NCI-H146 (cell line): ENCODE data around the gene COPS3.
A peak's percentile ranks its signal among the peaks of the same experiment; 100 is the strongest.

Source experiments
- DNase-seq: peaks from one replicate; lab custom pipeline; 2025; lab: John Stamatoyannopoulos, UW

The COPS3 gene

GRCh38 chr17:17280613-17281549 lies at the start of gene COPS3:
COPS3 (minus strand) TSS chr17:17281246; CDS start chr17:17281186, 60 bp downstream.
- peak; percentile 97 for DNase-seq

GRCh38 chr17:17328251-17328650 lies 47.2 kb upstream of the COPS3 start:
- DNase-seq, result no peak

- no peak for DNase-seq
These were observed 45.3 kb upstream of the COPS3 start for GRCh38 chr17:17326275-17326875.

- no peak for DNase-seq
These were observed 44.8 kb upstream of the COPS3 start for GRCh38 chr17:17325816-17326215.

- no peak for DNase-seq
These were observed 44.2 kb upstream of the COPS3 start for GRCh38 chr17:17325228-17325627.

GRCh38 chr17:17324616-17325015 lies 43.6 kb upstream of the COPS3 start:
- DNase-seq, result no peak

- DNase-seq, result no peak
These were observed 41.8 kb upstream of the COPS3 start for GRCh38 chr17:17322516-17323510.

- DNase-seq, result no peak
These were observed 40.4 kb upstream of the COPS3 start for GRCh38 chr17:17321356-17322025.

GRCh38 chr17:17320911-17321220 lies 39.8 kb upstream of the COPS3 start:
- DNase-seq, result no peak

GRCh38 chr17:17320188-17320910 lies 39.3 kb upstream of the COPS3 start:
- no peak for DNase-seq

GRCh38 chr17:17315142-17315821 lies 34.2 kb upstream of the COPS3 start:
- DNase-seq, result peak; percentile 50

GRCh38 chr17:17314501-17315071 lies 33.5 kb upstream of the COPS3 start:
- no peak for DNase-seq

- DNase-seq, result peak; percentile 50
These were observed 32.4 kb upstream of the COPS3 start for GRCh38 chr17:17313350-17313991.

- no peak for DNase-seq
These were observed 28.3 kb upstream of the COPS3 start for GRCh38 chr17:17309356-17309755.

- no peak for DNase-seq
These were observed 24.3 kb upstream of the COPS3 start for GRCh38 chr17:17305281-17305801.

- no peak for DNase-seq
These were observed 23.5 kb upstream of the COPS3 start for GRCh38 chr17:17304521-17304985.

- DNase-seq, result no peak
These were observed 22.9 kb upstream of the COPS3 start for GRCh38 chr17:17303847-17304490.

- DNase-seq, result peak; percentile 88
These were observed 22.2 kb upstream of the COPS3 start, which contains the start of gene NT5M for GRCh38 chr17:17303010-17303846. NT5M (plus strand) TSS chr17:17303373; CDS start chr17:17303551, 178 bp downstream.
